Measurements from ENCODE around the gene ADA. TPM values are rescaled to one million over a fixed set of nuclear protein-coding genes. Genes with fewer than 3 reads are reported as not detected.

Gene ADA
- total RNA-seq, 2 experiments from 2014 or later, result 67.0 to 142 TPM

GRCh38 chr20:44691424-44692423 is 40.2 kb upstream of the ADA start:
- ChIA-PET POLR2A (no interaction called here), CTCF (ENCODE audit: unreplicated experiment) (no interaction called here)
- no peaks in the 10 kb centered on the region for H3K79me2 ChIP-seq (ENCODE audit: insufficient read depth, low read depth, low read length)
- TF ChIP-seq CTCF (conservative IDR thresholded peaks at IDR 0.05; ENCODE audit: low read length), result no peak
- no peak for TF ChIP-seq EZH2phosphoT487 (IDR thresholded peaks at IDR 0.05; ENCODE audit: borderline replicate concordance, low read depth, low read length)
- no peak for DNase-seq (ENCODE audit: low spot score)
- BruUV-seq (replicated peaks), result no TSS peak
- H3K36me3 ChIP-seq (ENCODE audit: insufficient read depth, low read length), result no peaks in the 10 kb centered on the region; the same call in 1 of the 2 replicates
- H4K20me1 ChIP-seq (ENCODE audit: insufficient read depth, low read length), result no peaks in the 10 kb centered on the region
- H3K4me1 ChIP-seq (ENCODE audit: insufficient read depth, low read length, poor library complexity, severe bottlenecking), result peaks cover 4% of the 10 kb centered on the region
- intact Hi-C loops (cut with micrococcal nuclease; ENCODE audit: unreplicated experiment), result no loop called here
- no peak overlapping the region for H3K4me3 ChIP-seq (ENCODE audit: low read depth, low read length, poor library complexity, severe bottlenecking)
- no peak overlapping the region for H3K27ac ChIP-seq (ENCODE audit: low read depth, low read length, poor library complexity, severe bottlenecking)
- H2AFZ ChIP-seq (ENCODE audit: low read length), result no peak overlapping the region
- no peak overlapping the region for H3K4me2 ChIP-seq (ENCODE audit: low read length)
- peaks cover 7% of the 10 kb centered on the region; the same call in 1 of the 2 replicates for H3K9me3 ChIP-seq (ENCODE audit: low read length)
- no peaks in the 10 kb centered on the region for H3K9me2 ChIP-seq (ENCODE audit: insufficient read depth, low read length)

GRCh38 chr20:44690781-44691423 is 39.4 kb upstream of the ADA start:
- no peak overlapping the region for H3K27ac ChIP-seq (ENCODE audit: low read depth, low read length, poor library complexity, severe bottlenecking)
- H4K20me1 ChIP-seq (ENCODE audit: insufficient read depth, low read length), result no peaks in the 10 kb centered on the region
- CTCF ChIA-PET (ENCODE audit: unreplicated experiment), result no interaction called here
- DNase-seq (ENCODE audit: low spot score), result no peak
- peaks cover 7% of the 10 kb centered on the region; the same call in 1 of the 2 replicates for H3K9me3 ChIP-seq (ENCODE audit: low read length)
- BruUV-seq (replicated peaks), result no TSS peak
- TF ChIP-seq CTCF (conservative IDR thresholded peaks at IDR 0.05; ENCODE audit: low read length) (no peak), EZH2phosphoT487 (IDR thresholded peaks at IDR 0.05; ENCODE audit: borderline replicate concordance, low read depth, low read length) (no peak)
- no peaks in the 10 kb centered on the region for H3K79me2 ChIP-seq (ENCODE audit: insufficient read depth, low read depth, low read length)
- H3K4me3 ChIP-seq (ENCODE audit: low read depth, low read length, poor library complexity, severe bottlenecking), result no peak overlapping the region
- peaks cover 4% of the 10 kb centered on the region for H3K4me1 ChIP-seq (ENCODE audit: insufficient read depth, low read length, poor library complexity, severe bottlenecking)
- H3K4me2 ChIP-seq (ENCODE audit: low read length), result no peak overlapping the region
- H2AFZ ChIP-seq (ENCODE audit: low read length), result no peak overlapping the region
- H3K9me2 ChIP-seq (ENCODE audit: insufficient read depth, low read length), result no peaks in the 10 kb centered on the region
- POLR2A ChIA-PET, result no interaction called here
- no peaks in the 10 kb centered on the region; the same call in 1 of the 2 replicates for H3K36me3 ChIP-seq (ENCODE audit: insufficient read depth, low read length)
- intact Hi-C loops (cut with micrococcal nuclease; ENCODE audit: unreplicated experiment), result no loop called here

Measured in OCI-LY7 (cell line).